Tongue (tissue), 2 donors: ENCODE measurements around the gene KHK. TPM values are rescaled to one million over a fixed set of nuclear protein-coding genes. Genes with fewer than 3 reads are reported as not detected.
A peak's percentile ranks its signal among the peaks of the same experiment; 100 is the strongest.

Experiments
- DNase-seq: peaks from one replicate; pipeline ENCODE4 v3.0.0-alpha.2; 2015
- total RNA-seq: library from RNA; depleted of rRNA; stranded (reverse); fragments of >200 nt; gene quantifications from one replicate; pipeline ENCODE4 v1.2.3, GENCODE V29; 2014

The KHK gene
- total RNA-seq, 1 donor from 2014 or later: 1.6 TPM

- DNase-seq: no peak
Observed at GRCh38 chr2:27128668-27129571, 42.3 kb downstream of the KHK start.

GRCh38 chr2:27130396-27130795 is 43.8 kb downstream of the KHK start:
- no peak for DNase-seq

- DNase-seq: no peak
Observed at GRCh38 chr2:27131429-27131828, 44.9 kb downstream of the KHK start.

GRCh38 chr2:27133195-27133875 is 46.8 kb downstream of the KHK start:
- DNase-seq: no peak

- peak; percentile 99 for DNase-seq
Observed at GRCh38 chr2:27133905-27134780, 47.6 kb downstream of the KHK start, which contains the start of gene PREB. Gene PREB, minus strand, starts transcription at chr2:27134636. Its CDS starts 215 bp downstream, at chr2:27134421.

- DNase-seq: no peak
Observed at GRCh38 chr2:27134781-27135477, 48.4 kb downstream of the KHK start.

- DNase-seq: no peak
Observed at GRCh38 chr2:27135478-27135955, 48.9 kb downstream of the KHK start.

GRCh38 chr2:27136751-27137150 is 50.2 kb downstream of the KHK start:
- no peak for DNase-seq

- DNase-seq: no peak
Observed at GRCh38 chr2:27137322-27137935, 50.9 kb downstream of the KHK start.

GRCh38 chr2:27138111-27138510 is 51.5 kb downstream of the KHK start:
- no peak for DNase-seq

GRCh38 chr2:27139310-27139709 is 52.7 kb downstream of the KHK start, which contains the start of gene PRR30:
Gene PRR30, minus strand, starts transcription at chr2:27139410. Its CDS starts 1,081 bp downstream, at chr2:27138329.
- DNase-seq: no peak

- no peak for DNase-seq
Observed at GRCh38 chr2:27143285-27143684, 56.7 kb downstream of the KHK start.

GRCh38 chr2:27145682-27146081 is 59.1 kb downstream of the KHK start:
- DNase-seq: no peak

- DNase-seq: no peak
Observed at GRCh38 chr2:27147935-27148334, 61.4 kb downstream of the KHK start.

GRCh38 chr2:27148801-27149439 is 62.3 kb downstream of the KHK start, which contains the start of gene TCF23:
Gene TCF23, plus strand, starts transcription at chr2:27149004. Its CDS starts 130 bp downstream, at chr2:27149134.
- DNase-seq: no peak

- no peak for DNase-seq
Observed at GRCh38 chr2:27149570-27150405, 63.2 kb downstream of the KHK start.
